GM23248 (cell line): ENCODE results near the gene TARBP2.
"Not testable (repeated sequence)": the region's sequence is repeated elsewhere in the genome, so short reads cannot be mapped to it uniquely, and the experiment has no call there.

Experiments used
- EZH2 ChIP-seq: fragments of 200-600 bp; sonication (generic); IDR thresholded peaks from 2 replicates; pipeline ENCODE4 v1.6.1; 2018; ENCODE audit warnings: antibody characterized with exemption, mild to moderate bottlenecking; ENCODE audit not compliant: insufficient read depth, poor library complexity, severe bottlenecking
- EZH2phosphoT487 ChIP-seq: fragments of 200-600 bp; sonication (generic); IDR thresholded peaks from 2 replicates; pipeline ENCODE4 v1.6.1; 2018; ENCODE audit warnings: antibody characterized with exemption, moderate library complexity, mild to moderate bottlenecking, low read depth; ENCODE audit not compliant: insufficient read depth

DNA sequence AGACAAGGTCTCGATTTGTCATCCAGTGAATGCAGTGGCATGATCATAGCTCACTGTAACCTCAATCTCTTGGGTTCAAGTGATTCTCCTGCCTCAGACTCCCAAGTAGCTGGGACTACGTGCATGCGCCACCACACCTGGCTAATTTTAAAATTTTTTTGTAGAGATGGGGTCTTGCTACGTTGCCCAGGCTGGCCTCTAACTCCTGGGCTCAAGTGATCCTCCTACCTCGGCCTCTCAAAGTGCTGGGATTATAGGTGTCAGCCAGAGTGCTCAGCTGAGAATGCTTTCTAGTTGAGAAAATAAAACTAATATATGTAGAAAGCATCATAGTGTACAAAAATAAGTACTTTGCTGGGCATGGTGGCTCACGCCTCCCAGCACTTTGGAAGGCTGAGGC, 47.3 kb downstream of the TARBP2 start:
- TF ChIP-seq EZH2, EZH2phosphoT487: not testable (repeated sequence)
